GM21786 (cell line): ENCODE results near the gene CD163.
"Not testable (repeated sequence)": the region's sequence is repeated elsewhere in the genome, so short reads cannot be mapped to it uniquely, and the experiment has no call there.

ENCODE experiments used
- ATAC-seq: cut with Tn5 transposase; IDR thresholded peaks from one replicate; pipeline ENCODE4 v1.9.1; 2021; ENCODE audit not compliant: unreplicated experiment

Gene CD163

DNA sequence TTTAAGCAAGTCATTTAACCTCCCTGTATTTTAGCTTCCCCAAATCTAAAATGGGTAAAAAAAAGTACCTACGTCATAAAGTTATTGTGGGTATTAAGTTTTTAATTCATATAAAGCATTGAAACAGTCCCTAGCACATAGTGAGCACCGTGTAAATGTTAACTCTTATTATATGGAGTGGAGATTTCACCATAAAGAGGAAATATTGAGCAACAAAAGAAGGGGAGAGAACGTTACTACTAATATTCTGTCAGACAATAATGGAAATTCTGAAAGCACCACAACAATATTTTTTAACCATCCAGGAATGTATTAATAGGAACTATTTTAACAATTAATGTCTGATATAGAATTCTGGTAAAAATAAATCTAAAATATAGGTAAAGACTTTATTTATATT lies 51.8 kb downstream of the CD163 start:
- no peak for ATAC-seq

GRCh38 chr12:7450667-7451066 lies 52.9 kb downstream of the CD163 start:
- no peak for ATAC-seq

GRCh38 chr12:7448099-7448498 lies 55.5 kb downstream of the CD163 start:
- ATAC-seq: no peak

GRCh38 chr12:7444537-7444936 lies 59.0 kb downstream of the CD163 start:
- ATAC-seq: no peak

GRCh38 chr12:7444076-7444475 lies 59.5 kb downstream of the CD163 start, which contains the start of gene CD163L1:
CD163L1 (minus strand) TSS chr12:7444153; CDS start chr12:7444127, 26 bp downstream.
- ATAC-seq: no peak

GRCh38 chr12:7441216-7441615 lies 62.4 kb downstream of the CD163 start:
- no peak for ATAC-seq

DNA sequence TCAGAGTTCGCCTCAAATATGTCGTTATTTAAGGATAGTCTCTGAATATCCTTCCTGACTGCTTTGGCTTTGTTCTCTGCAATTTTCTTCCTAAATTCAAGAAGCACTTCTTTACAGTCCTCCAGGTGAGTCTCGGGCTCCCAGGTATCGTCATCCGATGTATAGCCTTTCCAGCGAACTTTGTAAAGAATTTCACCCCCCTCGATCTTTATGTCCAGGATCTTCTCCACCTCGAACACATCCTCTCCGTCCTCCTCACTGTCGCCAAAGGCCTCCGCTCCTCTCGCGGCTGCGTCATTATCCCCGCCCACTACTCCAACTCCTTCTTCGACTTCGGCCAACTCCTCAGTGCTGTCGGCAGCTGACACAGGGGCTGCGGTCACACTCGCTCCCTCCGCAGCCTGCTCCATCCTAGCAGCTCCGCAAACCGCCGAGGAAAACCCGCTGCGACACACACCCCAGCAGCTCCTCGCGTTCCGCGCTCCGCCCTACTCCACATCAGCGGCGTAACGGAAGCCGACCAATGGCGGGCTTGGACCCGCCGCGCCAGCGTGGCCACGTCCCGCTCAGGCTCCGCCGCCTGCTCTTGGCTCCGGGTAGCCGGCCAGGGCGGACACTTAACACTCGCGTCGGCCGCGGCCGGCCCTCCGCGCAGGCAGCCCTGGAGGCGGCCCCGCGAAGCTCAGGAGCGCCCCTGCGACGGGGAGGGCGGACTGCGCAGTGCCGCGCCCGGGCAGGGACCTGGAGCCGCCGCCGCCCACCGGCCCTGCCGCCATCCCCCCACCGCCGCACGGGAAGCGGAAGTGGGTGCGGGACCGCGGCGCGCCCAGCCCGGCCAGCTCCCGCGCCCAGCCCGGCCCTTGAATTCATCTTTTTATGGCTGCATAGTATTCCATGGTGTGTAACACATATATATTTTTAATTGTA lies 63.7 kb downstream of the CD163 start:
- no peak for ATAC-seq

GRCh38 chr12:7438291-7438995 lies 65.1 kb downstream of the CD163 start:
- ATAC-seq: not testable (repeated sequence)

- not testable (repeated sequence) for ATAC-seq
Observed at GRCh38 chr12:7437494-7437893, 66.1 kb downstream of the CD163 start.

DNA sequence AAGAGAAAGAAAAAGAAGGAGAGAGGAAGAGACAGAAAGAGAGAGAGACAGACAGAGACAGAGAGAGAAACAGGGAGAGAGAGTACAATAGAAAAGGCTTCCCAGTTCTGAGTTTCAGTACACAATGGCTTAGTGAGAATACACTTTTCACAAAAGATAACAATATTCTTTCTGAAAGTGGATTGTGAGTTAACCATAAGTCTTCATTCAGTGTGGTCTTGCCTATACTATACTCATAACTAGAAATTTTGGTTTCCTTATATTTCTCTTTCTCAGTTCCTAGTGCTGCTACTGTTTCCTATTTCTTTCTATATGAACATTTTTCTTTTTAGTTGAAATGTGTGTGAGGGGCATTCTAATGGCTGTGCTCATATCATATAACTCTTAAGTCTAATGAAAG lies 68.9 kb downstream of the CD163 start:
- no peak for ATAC-seq

GRCh38 chr12:7433276-7433822 lies 70.2 kb downstream of the CD163 start:
- no peak for ATAC-seq

GRCh38 chr12:7431993-7432685 lies 71.4 kb downstream of the CD163 start:
- no peak for ATAC-seq
